HepG2 (cell line): ENCODE measurements around the gene SCYL1. TPM values are rescaled to one million over a fixed set of nuclear protein-coding genes. Genes with fewer than 3 reads are reported as not detected.

Experiments
- CHD4 ChIP-seq: fragments of 200-600 bp; sonication (generic); IDR thresholded peaks from 2 replicates; pipeline ENCODE4 v1.7.0; 2017; ENCODE audit warnings: mild to moderate bottlenecking, low read length, borderline replicate concordance
- CREB3 ChIP-seq: sonication (generic); formaldehyde crosslinking; IDR thresholded peaks from 2 replicates; pipeline ENCODE4 v1.5.0; 2020; ENCODE audit warnings: missing genetic modification reagents
- NKX3-1 ChIP-seq: sonication (generic); formaldehyde crosslinking; IDR thresholded peaks from 2 replicates; pipeline ENCODE4 v1.5.0; 2020; ENCODE audit warnings: missing genetic modification reagents
- NONO ChIP-seq, 2 experiments: fragments of 450-650 bp in 1 of 2; sonication (generic) in 1 of 2; formaldehyde crosslinking in 1 of 2; IDR thresholded peaks in 1 of 2; conservative IDR thresholded peaks in 1 of 2; 2 replicates each; pipeline versions ENCODE4 v1.6.1 to v1.8.0; 2017 to 2022; ENCODE audit warnings: mild to moderate bottlenecking in 1 of 2, missing genetic modification reagents in 1 of 2, moderate library complexity in 1 of 2
- NR1H2 ChIP-seq: sonication (generic); formaldehyde crosslinking; IDR thresholded peaks from 2 replicates; pipeline ENCODE4 v1.8.1; 2022; ENCODE audit warnings: low read depth, missing genetic modification reagents, borderline replicate concordance
- PRPF4 ChIP-seq: fragments of 200-400 bp; formaldehyde crosslinking; IDR thresholded peaks from 2 replicates; pipeline ENCODE4 v1.6.1; 2016; ENCODE audit warnings: low read length, low read depth; ENCODE audit not compliant: poor library complexity, severe bottlenecking
- SMC3 ChIP-seq: IDR thresholded peaks from 2 replicates; pipeline ENCODE4 v1.6.1; 2011; ENCODE audit warnings: low read length, improper control_type of control experiment
- SOX5 ChIP-seq: IDR thresholded peaks from 2 replicates; pipeline ENCODE4 v1.6.1; 2016; ENCODE audit warnings: borderline replicate concordance
- TGIF2 ChIP-seq: IDR thresholded peaks from 2 replicates; pipeline ENCODE4 v1.6.1; 2016; ENCODE audit warnings: control low read depth, missing compliant biosample characterization
- ZBTB7A ChIP-seq: sonication (generic); formaldehyde crosslinking; IDR thresholded peaks from 2 replicates; pipeline ENCODE4 v1.8.0; 2022; ENCODE audit warnings: mild to moderate bottlenecking, missing genetic modification reagents
- ZFP36 ChIP-seq: fragments of 150-350 bp; IDR thresholded peaks from 2 replicates; pipeline ENCODE4 v1.6.1; 2018; ENCODE audit warnings: borderline replicate concordance, low read length, low read depth; ENCODE audit not compliant: partially characterized antibody
- ZNF136 ChIP-seq: sonication (generic); formaldehyde crosslinking; IDR thresholded peaks from 2 replicates; pipeline ENCODE4 v1.8.1; 2022; ENCODE audit warnings: low read depth, mild to moderate bottlenecking, moderate library complexity, missing genetic modification reagents
- ZNF205 ChIP-seq: IDR thresholded peaks from 2 replicates; pipeline ENCODE4 v1.6.1; 2018; ENCODE audit warnings: missing biosample characterization, missing genetic modification reagents
- ZNF24 ChIP-seq: fragments of 450-650 bp; IDR thresholded peaks from 2 replicates; pipeline ENCODE4 v1.6.1; 2017; ENCODE audit warnings: antibody characterized with exemption, mild to moderate bottlenecking
- ZNF446 ChIP-seq: sonication (generic); formaldehyde crosslinking; IDR thresholded peaks from 2 replicates; pipeline ENCODE4 v1.5.0; 2020; ENCODE audit warnings: mild to moderate bottlenecking, missing genetic modification reagents
- ZNF460 ChIP-seq: sonication (generic); formaldehyde crosslinking; IDR thresholded peaks from 2 replicates; pipeline ENCODE4 v1.5.1; 2020; ENCODE audit warnings: missing genetic modification reagents, mild to moderate bottlenecking, borderline replicate concordance
- ZSCAN9 ChIP-seq: IDR thresholded peaks from 2 replicates; pipeline ENCODE4 v1.6.1; 2016; ENCODE audit warnings: borderline replicate concordance
- polyA plus RNA-seq, 8 experiments: library from polyadenylated mRNA; depleted of rRNA in 3 of 8; stranded (reverse) in 7 of 8; unstranded in 1 of 8; fragments of >200 nt; fragmentation: Illumina TruSeq in 4 of 8; extraction: Trizol in 4 of 8; gene quantifications; 2 replicates each; pipeline versions ENCODE4 v1.2.1 to v1.2.3, GENCODE V29; 2011 to 2016; ENCODE audit warnings: low read depth in 4 of 8, missing spikeins in 1 of 8, mixed read lengths in 1 of 8; ENCODE audit not compliant: insufficient read depth in 1 of 8
- total RNA-seq, 5 experiments: library from RNA; depleted of rRNA; stranded (reverse); fragments of >200 nt; fragmentation: Illumina TruSeq; extraction: Trizol; gene quantifications; 2 replicates each; pipeline ENCODE4 v1.2.3, GENCODE V29; 2016; ENCODE audit warnings: low read depth in 1 of 5
- TF ChIP-seq, protein P1 (sequence below), 2 experiments: sonication (generic) in 1 of 2; formaldehyde crosslinking in 1 of 2; IDR thresholded peaks; 2 replicates each; pipeline versions ENCODE4 v1.6.1 to v1.9.0; 2014 to 2022; ENCODE audit warnings: antibody characterized with exemption in 1 of 2, borderline replicate concordance in 1 of 2, inconsistent platforms in 1 of 2, low read depth in 1 of 2, missing genetic modification reagents in 1 of 2
- TF ChIP-seq, protein P2 (sequence below), 2 experiments: sonication (generic) in 1 of 2; formaldehyde crosslinking in 1 of 2; IDR thresholded peaks; 2 replicates each; pipeline versions ENCODE4 v1.4.0 to v1.6.1; 2018 to 2020; ENCODE audit warnings: missing genetic modification reagents in 2 of 2, borderline replicate concordance in 1 of 2, low read depth in 1 of 2, mild to moderate bottlenecking in 1 of 2, missing biosample characterization in 1 of 2
- TF ChIP-seq, protein P3 (sequence below): sonication (generic); formaldehyde crosslinking; IDR thresholded peaks from 2 replicates; pipeline ENCODE4 v1.8.0; 2022; ENCODE audit warnings: mild to moderate bottlenecking, missing genetic modification reagents, moderate library complexity

SCYL1 gene
- total and polyA plus RNA-seq, 2 of the 13 experiments (the other 11 are each of a cell fraction or from before 2014, with no cell fraction given) = 65.9 to 103 TPM

DNA sequence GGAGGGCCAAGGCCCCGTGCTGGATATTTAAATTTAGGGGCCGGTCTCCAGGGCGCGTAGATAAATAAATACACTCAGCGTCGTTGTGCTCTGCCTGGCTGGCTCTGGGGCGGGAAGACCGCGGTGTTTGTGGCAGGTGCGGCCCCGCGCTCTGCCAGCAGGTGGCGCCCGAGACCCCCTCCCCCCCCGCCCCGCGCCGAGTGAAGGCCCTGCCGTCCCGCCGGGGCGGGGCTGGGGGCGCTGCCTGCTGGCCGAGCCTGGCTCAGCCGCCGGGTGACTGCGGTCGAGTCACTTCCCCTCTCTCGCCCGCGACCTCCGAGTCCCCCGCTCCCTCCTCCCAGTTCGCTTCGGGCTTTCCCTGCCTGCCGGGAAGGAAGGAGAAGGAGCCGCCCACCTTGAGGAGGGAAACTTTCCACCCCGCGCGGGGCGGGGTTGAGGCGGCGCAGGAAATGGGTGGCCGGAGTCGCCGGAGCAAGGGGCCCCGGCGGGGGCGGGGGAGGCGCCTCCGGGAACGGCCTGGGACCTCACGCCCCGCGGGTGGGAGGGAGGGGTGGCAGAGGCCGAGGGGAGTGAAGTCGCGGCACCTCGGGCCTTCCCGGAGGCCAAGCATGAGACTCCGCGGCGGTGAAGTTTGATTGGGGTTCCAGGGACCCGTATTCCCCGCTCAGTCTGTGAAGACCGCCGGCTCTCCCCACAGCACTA lies 49.4 kb downstream of the SCYL1 start (continued):
- no peak for TF ChIP-seq SMC3
- TF ChIP-seq ZNF460 (CRISPR knock-in tag) = no peak
- no peak for TF ChIP-seq SOX5 (CRISPR knock-in tag)
- no peak for TF ChIP-seq CHD4
- TF ChIP-seq ZNF205 (CRISPR knock-in tag) = no peak
- TF ChIP-seq PRPF4 = no peak
- TF ChIP-seq, protein P1, sequence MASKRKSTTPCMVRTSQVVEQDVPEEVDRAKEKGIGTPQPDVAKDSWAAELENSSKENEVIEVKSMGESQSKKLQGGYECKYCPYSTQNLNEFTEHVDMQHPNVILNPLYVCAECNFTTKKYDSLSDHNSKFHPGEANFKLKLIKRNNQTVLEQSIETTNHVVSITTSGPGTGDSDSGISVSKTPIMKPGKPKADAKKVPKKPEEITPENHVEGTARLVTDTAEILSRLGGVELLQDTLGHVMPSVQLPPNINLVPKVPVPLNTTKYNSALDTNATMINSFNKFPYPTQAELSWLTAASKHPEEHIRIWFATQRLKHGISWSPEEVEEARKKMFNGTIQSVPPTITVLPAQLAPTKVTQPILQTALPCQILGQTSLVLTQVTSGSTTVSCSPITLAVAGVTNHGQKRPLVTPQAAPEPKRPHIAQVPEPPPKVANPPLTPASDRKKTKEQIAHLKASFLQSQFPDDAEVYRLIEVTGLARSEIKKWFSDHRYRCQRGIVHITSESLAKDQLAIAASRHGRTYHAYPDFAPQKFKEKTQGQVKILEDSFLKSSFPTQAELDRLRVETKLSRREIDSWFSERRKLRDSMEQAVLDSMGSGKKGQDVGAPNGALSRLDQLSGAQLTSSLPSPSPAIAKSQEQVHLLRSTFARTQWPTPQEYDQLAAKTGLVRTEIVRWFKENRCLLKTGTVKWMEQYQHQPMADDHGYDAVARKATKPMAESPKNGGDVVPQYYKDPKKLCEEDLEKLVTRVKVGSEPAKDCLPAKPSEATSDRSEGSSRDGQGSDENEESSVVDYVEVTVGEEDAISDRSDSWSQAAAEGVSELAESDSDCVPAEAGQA (IDR thresholded peaks at IDR 0.05; ENCODE audit: low read depth) = no peak
- TF ChIP-seq, protein P1 (CRISPR knock-in tag; IDR thresholded peaks at IDR 0.05; ENCODE audit: borderline replicate concordance) = no peak
- TF ChIP-seq, protein P2, sequence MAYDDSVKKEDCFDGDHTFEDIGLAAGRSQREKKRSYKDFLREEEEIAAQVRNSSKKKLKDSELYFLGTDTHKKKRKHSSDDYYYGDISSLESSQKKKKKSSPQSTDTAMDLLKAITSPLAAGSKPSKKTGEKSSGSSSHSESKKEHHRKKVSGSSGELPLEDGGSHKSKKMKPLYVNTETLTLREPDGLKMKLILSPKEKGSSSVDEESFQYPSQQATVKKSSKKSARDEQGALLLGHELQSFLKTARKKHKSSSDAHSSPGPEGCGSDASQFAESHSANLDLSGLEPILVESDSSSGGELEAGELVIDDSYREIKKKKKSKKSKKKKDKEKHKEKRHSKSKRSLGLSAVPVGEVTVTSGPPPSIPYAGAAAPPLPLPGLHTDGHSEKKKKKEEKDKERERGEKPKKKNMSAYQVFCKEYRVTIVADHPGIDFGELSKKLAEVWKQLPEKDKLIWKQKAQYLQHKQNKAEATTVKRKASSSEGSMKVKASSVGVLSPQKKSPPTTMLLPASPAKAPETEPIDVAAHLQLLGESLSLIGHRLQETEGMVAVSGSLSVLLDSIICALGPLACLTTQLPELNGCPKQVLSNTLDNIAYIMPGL (CRISPR knock-in tag; IDR thresholded peaks at IDR 0.05; ENCODE audit: borderline replicate concordance in 1 of 2, low read depth in 1 of 2) = peak; percentile 54 to 80; a peak in 3 of 4 replicates
- no peak for TF ChIP-seq NR1H2
- TF ChIP-seq, protein P3, sequence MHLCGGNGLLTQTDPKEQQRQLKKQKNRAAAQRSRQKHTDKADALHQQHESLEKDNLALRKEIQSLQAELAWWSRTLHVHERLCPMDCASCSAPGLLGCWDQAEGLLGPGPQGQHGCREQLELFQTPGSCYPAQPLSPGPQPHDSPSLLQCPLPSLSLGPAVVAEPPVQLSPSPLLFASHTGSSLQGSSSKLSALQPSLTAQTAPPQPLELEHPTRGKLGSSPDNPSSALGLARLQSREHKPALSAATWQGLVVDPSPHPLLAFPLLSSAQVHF (CRISPR knock-in tag) = no peak
- TF ChIP-seq NKX3-1 (CRISPR knock-in tag) = no peak
- no peak for TF ChIP-seq TGIF2 (CRISPR knock-in tag)
- no peak for TF ChIP-seq ZNF446
- no peak for TF ChIP-seq ZFP36
- TF ChIP-seq ZSCAN9 (CRISPR knock-in tag) = no peak
- TF ChIP-seq NONO (IDR thresholded peaks at IDR 0.05) = no peak
- TF ChIP-seq NONO (CRISPR knock-in tag; conservative IDR thresholded peaks at IDR 0.05) = 0 out of 2 replicates have a peak, but pooled peaks have one; percentile 37
- TF ChIP-seq CREB3 (CRISPR knock-in tag) = no peak
- TF ChIP-seq ZNF136 = no peak
- TF ChIP-seq ZBTB7A (CRISPR knock-in tag) = no peak
- no peak for TF ChIP-seq ZNF24
